ENCODE measurements around the gene CPHXL.

CPHXL gene

GRCh38 chr16:75701361-75701760 is 24.9 kb downstream of the CPHXL start, which contains the start of gene DUXB:
Gene DUXB (minus strand): TSS chr16:75701461. CDS start chr16:75701418, 43 bp downstream.
- DNase-seq = no peak

GRCh38 chr16:75697571-75697970 is 28.7 kb downstream of the CPHXL start:
- DNase-seq = peak in 1 of 14 donors; percentile 15

GRCh38 chr16:75695708-75696107 is 30.6 kb downstream of the CPHXL start:
- no peak for DNase-seq

- DNase-seq = no peak
Observed at GRCh38 chr16:75687361-75687760, 38.9 kb downstream of the CPHXL start.

DNA sequence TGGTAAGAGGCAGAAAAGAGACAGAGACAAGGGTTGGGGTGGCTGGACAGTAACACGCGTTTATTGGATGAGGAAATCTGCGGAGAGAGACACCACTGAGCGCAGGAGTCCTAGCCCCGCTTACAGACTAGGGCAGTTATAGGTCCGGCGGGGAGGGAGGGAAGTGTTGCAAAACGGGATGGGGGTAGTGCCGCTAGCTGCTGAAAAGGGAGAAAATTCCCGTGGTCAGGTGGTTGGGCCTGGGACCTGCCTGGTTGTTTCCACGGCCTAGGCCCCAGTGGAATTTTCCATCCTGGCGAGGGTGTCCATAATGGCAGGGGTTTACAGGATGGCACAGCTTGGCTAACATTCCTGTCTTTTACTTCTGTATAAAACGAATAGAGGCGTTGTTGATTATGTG is 44.0 kb downstream of the CPHXL start:
- DNase-seq = no peak

GRCh38 chr16:75679366-75679765 is 46.9 kb downstream of the CPHXL start:
- DNase-seq = no peak

DNA sequence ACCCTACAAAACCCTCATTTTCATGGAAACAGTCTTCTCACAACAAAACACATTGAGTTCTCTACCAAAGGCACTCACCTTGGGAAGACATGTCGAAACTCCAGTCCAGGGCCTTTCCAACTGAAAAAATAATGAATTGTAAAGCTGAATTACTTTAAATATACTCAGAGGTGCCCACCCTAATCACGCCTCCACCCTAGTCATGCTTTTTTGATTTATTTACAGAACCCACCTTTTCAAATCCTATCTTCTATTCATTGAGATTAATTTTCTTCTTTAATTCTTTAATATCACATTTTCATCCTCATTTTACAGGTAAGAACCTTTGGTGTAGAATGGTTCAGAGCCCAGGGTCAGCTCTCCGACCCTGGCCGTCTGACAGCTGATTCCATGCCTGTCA is 49.4 kb downstream of the CPHXL start, which contains the start of gene CPHXL2:
CPHXL2 (minus strand) TSS at position 101 of the 400 bp plus-strand sequence; CDS start at position 91, 10 bp downstream.
- no peak for DNase-seq

DNA sequence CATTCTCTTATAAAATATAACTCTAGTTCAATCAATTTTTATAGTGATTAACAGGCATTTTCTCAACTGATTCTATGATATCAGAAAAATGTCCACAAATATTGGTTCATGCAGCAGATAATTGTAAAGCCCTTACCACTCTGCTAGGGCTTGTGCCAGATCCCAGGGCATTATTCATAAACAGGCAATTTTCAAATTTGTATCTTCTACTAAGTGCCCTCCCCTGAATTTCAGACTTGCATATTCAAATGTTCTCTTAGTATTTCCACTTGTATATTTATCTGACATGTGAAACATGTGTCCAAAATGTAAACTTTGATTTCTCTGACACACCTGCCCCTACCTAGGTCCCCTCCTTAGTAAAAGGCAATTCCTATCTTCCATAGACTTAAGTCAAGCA is 58.8 kb downstream of the CPHXL start:
- DNase-seq = no peak
